HepG2 (cell line): ENCODE data around the gene PIM1. TPM values are rescaled to one million over a fixed set of nuclear protein-coding genes. Genes with fewer than 3 reads are reported as not detected.

Source experiments
- ARID4A ChIP-seq: sonication (generic); formaldehyde crosslinking; IDR thresholded peaks from 2 replicates; pipeline ENCODE4 v1.5.0; 2020; ENCODE audit warnings: mild to moderate bottlenecking, missing genetic modification reagents, borderline replicate concordance
- FOXP4 ChIP-seq: sonication (generic); formaldehyde crosslinking; IDR thresholded peaks from 2 replicates; pipeline ENCODE4 v1.4.0; 2020; ENCODE audit warnings: missing genetic modification reagents
- HMG20B ChIP-seq: conservative IDR thresholded peaks from 2 replicates; pipeline ENCODE4 v1.6.1; 2016; ENCODE audit warnings: missing genetic modification reagents, missing compliant biosample characterization
- HNF1B ChIP-seq: sonication (generic); formaldehyde crosslinking; IDR thresholded peaks from 2 replicates; pipeline ENCODE4 v1.5.1; 2020; ENCODE audit warnings: mild to moderate bottlenecking, moderate library complexity, missing genetic modification reagents
- NONO ChIP-seq, 2 experiments: fragments of 450-650 bp in 1 of 2; sonication (generic) in 1 of 2; formaldehyde crosslinking in 1 of 2; IDR thresholded peaks in 1 of 2; conservative IDR thresholded peaks in 1 of 2; 2 replicates each; pipeline versions ENCODE4 v1.6.1 to v1.8.0; 2017 to 2022; ENCODE audit warnings: mild to moderate bottlenecking in 1 of 2, missing genetic modification reagents in 1 of 2, moderate library complexity in 1 of 2
- POLR2AphosphoS2 ChIP-seq: IDR thresholded peaks from 2 replicates; pipeline ENCODE4 v1.6.1; 2011; ENCODE audit warnings: low read depth, low read length, improper control_type of control experiment
- RARG ChIP-seq: sonication (generic); formaldehyde crosslinking; IDR thresholded peaks from 2 replicates; pipeline ENCODE4 v1.4.0; 2020; ENCODE audit warnings: low read depth, mild to moderate bottlenecking, missing genetic modification reagents
- STAT5B ChIP-seq: sonication (generic); formaldehyde crosslinking; IDR thresholded peaks from 2 replicates; pipeline ENCODE4 v1.4.0; 2020; ENCODE audit warnings: missing genetic modification reagents
- U2AF1 ChIP-seq: fragments of 200-400 bp; formaldehyde crosslinking; optimal IDR thresholded peaks from 2 replicates; pipeline ENCODE3; 2017; ENCODE audit warnings: mild to moderate bottlenecking, low read depth, low read length
- ZC3H13 ChIP-seq: sonication (generic); formaldehyde crosslinking; IDR thresholded peaks from 2 replicates; pipeline ENCODE4 v1.8.1; 2023; ENCODE audit warnings: mild to moderate bottlenecking, missing genetic modification reagents, moderate library complexity
- ZNF253 ChIP-seq: sonication (generic); formaldehyde crosslinking; IDR thresholded peaks from 2 replicates; pipeline ENCODE4 v1.8.0; 2022; ENCODE audit warnings: mild to moderate bottlenecking, missing genetic modification reagents, borderline replicate concordance
- ZNF256 ChIP-seq: sonication (generic); formaldehyde crosslinking; conservative IDR thresholded peaks from 2 replicates; pipeline ENCODE4 v1.4.0; 2020; ENCODE audit warnings: missing genetic modification reagents
- polyA plus RNA-seq, 8 experiments: library from polyadenylated mRNA; depleted of rRNA in 3 of 8; stranded (reverse) in 7 of 8; unstranded in 1 of 8; fragments of >200 nt; fragmentation: Illumina TruSeq in 4 of 8; extraction: Trizol in 4 of 8; gene quantifications; 2 replicates each; pipeline versions ENCODE4 v1.2.1 to v1.2.3, GENCODE V29; 2011 to 2016; ENCODE audit warnings: low read depth in 4 of 8, missing spikeins in 1 of 8, mixed read lengths in 1 of 8; ENCODE audit not compliant: insufficient read depth in 1 of 8
- total RNA-seq, 5 experiments: library from RNA; depleted of rRNA; stranded (reverse); fragments of >200 nt; fragmentation: Illumina TruSeq; extraction: Trizol; gene quantifications; 2 replicates each; pipeline ENCODE4 v1.2.3, GENCODE V29; 2016; ENCODE audit warnings: low read depth in 1 of 5
- TF ChIP-seq, protein P1 (sequence below): IDR thresholded peaks from 2 replicates; pipeline ENCODE4 v1.6.1; 2016; ENCODE audit warnings: mild to moderate bottlenecking, missing biosample characterization, missing genetic modification reagents
- TF ChIP-seq, protein P2 (sequence below): sonication (generic); formaldehyde crosslinking; IDR thresholded peaks from 2 replicates; pipeline ENCODE4 v1.4.0; 2020; ENCODE audit warnings: mild to moderate bottlenecking, missing genetic modification reagents

Gene PIM1
- total and polyA plus RNA-seq, 2 of the 13 experiments (the other 11 are each of a cell fraction or from before 2014, with no cell fraction given): 29.4 to 117 TPM

GRCh38 chr6:37135835-37136694, 33.9 kb upstream of the PIM1 start (continued):
- TF ChIP-seq POLR2AphosphoS2: no peak
- TF ChIP-seq STAT5B (CRISPR knock-in tag): no peak
- peak; percentile 93 for TF ChIP-seq FOXP4 (CRISPR knock-in tag)
- TF ChIP-seq, protein P1, sequence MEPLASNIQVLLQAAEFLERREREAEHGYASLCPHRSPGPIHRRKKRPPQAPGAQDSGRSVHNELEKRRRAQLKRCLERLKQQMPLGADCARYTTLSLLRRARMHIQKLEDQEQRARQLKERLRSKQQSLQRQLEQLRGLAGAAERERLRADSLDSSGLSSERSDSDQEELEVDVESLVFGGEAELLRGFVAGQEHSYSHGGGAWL (CRISPR knock-in tag): no peak
- no peak for TF ChIP-seq U2AF1
- TF ChIP-seq NONO (IDR thresholded peaks at IDR 0.05): no peak
- peak; percentile 60; the same call in 1 of the 2 replicates for TF ChIP-seq NONO (CRISPR knock-in tag; conservative IDR thresholded peaks at IDR 0.05)
- TF ChIP-seq HMG20B (CRISPR knock-in tag): 0 out of 2 replicates have a peak, but pooled peaks have one; percentile 29
- TF ChIP-seq ZNF253: no peak
- no peak for TF ChIP-seq ARID4A
- TF ChIP-seq, protein P2, sequence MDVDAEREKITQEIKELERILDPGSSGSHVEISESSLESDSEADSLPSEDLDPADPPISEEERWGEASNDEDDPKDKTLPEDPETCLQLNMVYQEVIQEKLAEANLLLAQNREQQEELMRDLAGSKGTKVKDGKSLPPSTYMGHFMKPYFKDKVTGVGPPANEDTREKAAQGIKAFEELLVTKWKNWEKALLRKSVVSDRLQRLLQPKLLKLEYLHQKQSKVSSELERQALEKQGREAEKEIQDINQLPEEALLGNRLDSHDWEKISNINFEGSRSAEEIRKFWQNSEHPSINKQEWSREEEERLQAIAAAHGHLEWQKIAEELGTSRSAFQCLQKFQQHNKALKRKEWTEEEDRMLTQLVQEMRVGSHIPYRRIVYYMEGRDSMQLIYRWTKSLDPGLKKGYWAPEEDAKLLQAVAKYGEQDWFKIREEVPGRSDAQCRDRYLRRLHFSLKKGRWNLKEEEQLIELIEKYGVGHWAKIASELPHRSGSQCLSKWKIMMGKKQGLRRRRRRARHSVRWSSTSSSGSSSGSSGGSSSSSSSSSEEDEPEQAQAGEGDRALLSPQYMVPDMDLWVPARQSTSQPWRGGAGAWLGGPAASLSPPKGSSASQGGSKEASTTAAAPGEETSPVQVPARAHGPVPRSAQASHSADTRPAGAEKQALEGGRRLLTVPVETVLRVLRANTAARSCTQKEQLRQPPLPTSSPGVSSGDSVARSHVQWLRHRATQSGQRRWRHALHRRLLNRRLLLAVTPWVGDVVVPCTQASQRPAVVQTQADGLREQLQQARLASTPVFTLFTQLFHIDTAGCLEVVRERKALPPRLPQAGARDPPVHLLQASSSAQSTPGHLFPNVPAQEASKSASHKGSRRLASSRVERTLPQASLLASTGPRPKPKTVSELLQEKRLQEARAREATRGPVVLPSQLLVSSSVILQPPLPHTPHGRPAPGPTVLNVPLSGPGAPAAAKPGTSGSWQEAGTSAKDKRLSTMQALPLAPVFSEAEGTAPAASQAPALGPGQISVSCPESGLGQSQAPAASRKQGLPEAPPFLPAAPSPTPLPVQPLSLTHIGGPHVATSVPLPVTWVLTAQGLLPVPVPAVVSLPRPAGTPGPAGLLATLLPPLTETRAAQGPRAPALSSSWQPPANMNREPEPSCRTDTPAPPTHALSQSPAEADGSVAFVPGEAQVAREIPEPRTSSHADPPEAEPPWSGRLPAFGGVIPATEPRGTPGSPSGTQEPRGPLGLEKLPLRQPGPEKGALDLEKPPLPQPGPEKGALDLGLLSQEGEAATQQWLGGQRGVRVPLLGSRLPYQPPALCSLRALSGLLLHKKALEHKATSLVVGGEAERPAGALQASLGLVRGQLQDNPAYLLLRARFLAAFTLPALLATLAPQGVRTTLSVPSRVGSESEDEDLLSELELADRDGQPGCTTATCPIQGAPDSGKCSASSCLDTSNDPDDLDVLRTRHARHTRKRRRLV (CRISPR knock-in tag): no peak
- TF ChIP-seq ZNF256 (CRISPR knock-in tag): no peak
- 0 out of 2 replicates have a peak, but pooled peaks have one; percentile 49 for TF ChIP-seq HNF1B
- no peak for TF ChIP-seq RARG
- no peak for TF ChIP-seq ZC3H13 (CRISPR knock-in tag)
